ENCODE measurements around the gene PNCK.

Gene PNCK

DNA sequence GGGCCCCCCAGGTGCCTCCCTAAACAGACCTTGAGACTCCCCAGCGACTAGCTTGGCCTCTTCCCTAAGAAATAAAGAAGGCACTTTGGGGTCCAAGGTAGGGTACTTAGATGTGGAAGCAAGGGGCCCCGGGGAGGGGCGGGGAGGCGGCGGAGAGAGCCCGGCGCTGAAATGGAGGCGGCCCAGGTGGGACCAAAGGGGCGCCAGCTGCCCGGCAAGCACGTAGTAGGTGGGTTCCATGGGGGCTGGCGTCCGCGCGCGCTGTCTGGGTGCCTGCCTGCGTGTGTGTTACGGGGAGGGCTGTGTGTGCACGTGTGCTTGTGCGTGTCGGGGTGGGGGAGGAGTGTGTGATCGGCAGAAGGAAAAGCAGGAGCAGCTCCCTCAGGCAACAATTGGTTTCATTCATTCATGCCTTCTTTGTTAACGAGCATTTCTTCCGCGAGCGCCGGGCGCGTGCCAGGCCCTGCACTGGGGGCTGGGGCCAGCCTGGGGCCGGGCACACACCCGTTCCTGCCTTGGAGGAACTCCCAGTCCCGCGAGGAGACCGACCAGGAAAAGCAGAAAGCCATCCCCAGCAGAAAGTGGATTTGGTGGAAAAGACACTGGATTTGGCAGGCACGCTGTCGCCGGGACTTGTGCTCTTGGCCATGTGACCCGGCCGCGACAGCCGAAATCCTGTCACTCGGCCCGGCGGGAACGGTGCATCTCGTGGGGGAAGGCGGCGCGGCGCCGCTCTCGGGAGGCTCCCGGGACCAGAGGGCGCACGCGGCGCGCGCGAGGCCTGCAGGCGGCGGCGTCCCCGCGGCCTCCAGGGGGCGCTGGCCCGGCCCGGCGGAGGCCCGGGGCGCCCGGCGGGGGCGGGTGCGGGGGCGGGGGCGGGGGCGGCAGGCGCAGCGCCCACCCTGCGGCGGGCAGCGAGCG, 29.9 kb downstream of the PNCK start:
- DNase-seq (ENCODE audit: low read depth in 2 of 2) = peak in 1 of 2 donors; percentile 8
- TF ChIP-seq CTCF (IDR thresholded peaks at IDR 0.05; ENCODE audit: low read depth, low read length) = no peak
- H3K4me3 ChIP-seq (replicated peaks in 1 of 2; ENCODE audit: low read depth in 2 of 2, low read length in 2 of 2) = no peak overlapping the region

DNA sequence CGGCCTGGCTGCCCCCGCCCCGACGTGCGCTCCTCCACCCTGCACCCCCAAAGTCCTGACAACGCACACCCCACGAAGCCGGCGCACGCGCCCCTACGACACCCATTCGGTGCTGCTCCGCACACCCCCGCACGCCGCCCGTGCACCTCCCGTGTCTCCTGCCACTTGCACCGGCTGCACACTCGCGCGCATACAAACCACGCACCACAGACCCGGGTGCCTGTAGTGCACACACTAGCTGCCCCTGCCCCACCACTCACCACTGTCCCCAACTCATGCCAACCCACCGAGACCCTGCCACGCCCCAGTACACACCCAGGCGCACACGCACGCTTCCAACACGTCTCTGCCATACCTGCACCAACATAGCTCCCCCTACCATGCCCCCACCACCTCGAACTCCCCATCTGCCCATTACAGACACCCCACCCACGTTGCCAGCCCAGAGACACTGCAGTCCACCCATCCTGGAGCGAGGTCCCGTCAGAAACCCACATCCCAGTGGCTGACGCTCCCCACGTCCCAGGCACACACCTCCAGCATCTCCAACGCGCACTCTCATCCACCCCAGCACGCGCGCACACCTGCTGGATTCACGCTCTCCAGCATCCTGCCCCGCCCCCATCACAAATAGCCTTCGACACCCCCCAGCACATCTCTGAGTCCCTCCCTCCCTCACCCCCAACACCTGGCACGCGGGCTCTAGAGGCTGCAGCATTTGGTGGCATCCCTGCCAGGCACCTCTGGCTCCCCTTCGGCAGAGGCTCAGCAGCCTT, 30.8 kb downstream of the PNCK start:
- H3K4me3 ChIP-seq (replicated peaks in 1 of 2; ENCODE audit: low read depth in 2 of 2, low read length in 2 of 2) = no peak overlapping the region
- TF ChIP-seq CTCF (IDR thresholded peaks at IDR 0.05; ENCODE audit: low read depth, low read length) = no peak
- no peak for DNase-seq (ENCODE audit: low read depth in 2 of 2)

DNA sequence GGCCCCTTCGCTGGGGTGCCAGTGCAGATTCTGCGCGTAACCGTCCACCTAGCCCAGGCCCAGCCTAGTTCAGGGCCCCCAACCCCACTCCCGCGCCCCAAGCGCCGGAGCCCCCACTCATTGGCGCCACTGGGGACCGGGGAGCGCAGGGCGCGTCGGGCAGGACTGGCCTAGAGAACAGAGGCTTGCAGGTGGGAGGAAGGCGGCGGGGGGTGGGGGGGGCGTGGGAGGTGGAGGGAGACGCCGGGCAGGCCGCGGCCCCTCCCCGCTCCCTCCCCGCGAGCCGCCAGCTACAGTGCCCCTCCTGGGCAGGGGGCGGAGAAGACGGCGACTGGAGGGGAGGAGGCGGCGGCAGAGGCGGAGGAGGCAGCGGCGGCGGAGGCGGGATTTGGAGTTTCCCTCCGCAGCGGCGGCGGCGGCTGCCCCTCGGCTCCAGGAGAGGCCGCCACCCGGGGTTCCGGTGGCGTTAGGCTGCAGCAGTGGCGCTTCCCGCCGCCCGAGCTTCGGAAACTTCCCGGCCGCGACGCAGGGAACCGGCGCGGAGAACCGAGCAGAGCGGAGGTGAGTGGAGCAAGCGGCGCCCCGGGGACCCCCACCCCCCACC, 31.5 kb downstream of the PNCK start:
- no peak for DNase-seq (ENCODE audit: low read depth in 2 of 2)
- no peak for TF ChIP-seq CTCF (IDR thresholded peaks at IDR 0.05; ENCODE audit: low read depth, low read length)
- no peak overlapping the region for H3K4me3 ChIP-seq (replicated peaks in 1 of 2; ENCODE audit: low read depth in 2 of 2, low read length in 2 of 2)

GRCh38 chrX:153641627-153642026, 32.0 kb downstream of the PNCK start:
- no peak for TF ChIP-seq CTCF (IDR thresholded peaks at IDR 0.05; ENCODE audit: low read depth, low read length)
- no peak for DNase-seq (ENCODE audit: low read depth in 2 of 2)
- H3K4me3 ChIP-seq (replicated peaks in 1 of 2; ENCODE audit: low read depth in 2 of 2, low read length in 2 of 2) = no peak overlapping the region

DNA sequence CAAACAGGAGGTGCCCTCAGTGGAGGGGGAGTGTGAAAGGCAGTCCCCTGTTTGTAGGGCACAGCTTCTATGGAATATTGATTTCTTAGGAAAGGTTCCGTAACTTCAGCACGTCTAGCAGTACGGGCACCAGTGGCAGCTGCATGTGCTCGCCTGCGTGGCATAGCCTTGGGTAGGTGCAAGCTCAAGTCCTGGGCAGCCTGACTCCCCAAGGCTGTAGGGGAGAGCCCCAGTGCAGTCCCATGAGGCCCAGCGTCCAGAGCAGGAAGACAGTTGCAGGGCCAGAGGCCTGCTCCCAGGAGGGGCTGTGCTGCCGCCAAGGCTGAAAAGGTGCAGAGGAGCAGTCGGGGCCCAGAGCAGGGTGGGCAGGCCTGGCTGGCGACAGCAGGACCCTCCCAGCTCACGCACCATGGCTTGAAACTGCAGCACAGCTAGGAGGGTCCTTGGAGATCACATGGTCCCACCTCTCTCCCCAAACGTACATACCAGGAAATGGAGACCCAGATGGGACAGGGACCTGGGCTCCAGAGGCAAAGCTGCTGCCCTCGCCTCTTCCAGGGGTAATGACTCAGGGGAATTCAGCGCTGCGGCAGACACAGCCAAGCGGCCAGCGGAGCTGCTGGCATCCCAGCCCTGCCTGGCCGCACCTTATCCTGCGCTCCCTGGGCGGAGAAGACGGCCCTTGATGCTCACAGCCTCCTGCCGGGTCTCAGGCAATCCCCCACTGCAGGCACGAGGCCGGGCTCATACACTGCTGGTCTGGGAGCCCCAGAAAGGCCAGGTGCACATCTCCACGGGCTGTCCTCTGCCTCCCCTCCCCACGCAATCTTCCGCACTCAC, 32.7 kb downstream of the PNCK start:
- no peak for TF ChIP-seq CTCF (IDR thresholded peaks at IDR 0.05; ENCODE audit: low read depth, low read length)
- no peak for DNase-seq (ENCODE audit: low read depth in 2 of 2)
- H3K4me3 ChIP-seq (replicated peaks in 1 of 2; ENCODE audit: low read depth in 2 of 2, low read length in 2 of 2) = no peak overlapping the region

GRCh38 chrX:153640045-153640686, 33.4 kb downstream of the PNCK start:
- H3K4me3 ChIP-seq (replicated peaks in 1 of 2; ENCODE audit: low read depth in 2 of 2, low read length in 2 of 2) = no peak overlapping the region
- TF ChIP-seq CTCF (IDR thresholded peaks at IDR 0.05; ENCODE audit: low read depth, low read length) = no peak
- no peak for DNase-seq (ENCODE audit: low read depth in 2 of 2)
